ENCODE results near the gene MYOM1.
"Not testable (repeated sequence)": the region's sequence is repeated elsewhere in the genome, so short reads cannot be mapped to it uniquely, and the experiment has no call there.

The MYOM1 gene

GRCh38 chr18:3029215-3029952 lies 190.4 kb downstream of the MYOM1 start:
- no peak for TF ChIP-seq ZNF274 (IDR thresholded peaks at IDR 0.05; ENCODE audit: low read depth, low read length)
- no peak overlapping the region for H3K4me3 ChIP-seq (ENCODE audit: low read length)

GRCh38 chr18:3028115-3028514 lies 191.7 kb downstream of the MYOM1 start:
- not testable (repeated sequence) for H3K4me3 ChIP-seq (ENCODE audit: low read length)

GRCh38 chr18:3027370-3027891 lies 192.3 kb downstream of the MYOM1 start:
- no peak overlapping the region for H3K4me3 ChIP-seq (ENCODE audit: low read length)
- TF ChIP-seq ZNF274 (IDR thresholded peaks at IDR 0.05; ENCODE audit: low read depth, low read length), result no peak

GRCh38 chr18:3025544-3025943 lies 194.2 kb downstream of the MYOM1 start:
- H3K4me3 ChIP-seq (ENCODE audit: low read length), result no peak overlapping the region
- TF ChIP-seq ZNF274 (IDR thresholded peaks at IDR 0.05; ENCODE audit: low read depth, low read length), result no peak

- not testable (repeated sequence) for H3K4me3 ChIP-seq (ENCODE audit: low read length)
Observed at GRCh38 chr18:3023603-3024002, 196.2 kb downstream of the MYOM1 start.

Data from GM08714 (cell line).